Smooth muscle cell (in vitro differentiated cells): Measurements from ENCODE around the gene NFIC. TPM values are rescaled to one million over a fixed set of nuclear protein-coding genes. Genes with fewer than 3 reads are reported as not detected.

Experiments used
- DNase-seq: peaks from one replicate; lab custom pipeline; 2025; ENCODE audit not compliant: unreplicated experiment; lab: John Stamatoyannopoulos, UW
- H2AFZ ChIP-seq: fragments of 200-600 bp; sonication (generic); 2 replicates; pipeline ENCODE4 v1.6.0; 2016; ENCODE audit warnings: antibody characterized with exemption, low read depth, mild to moderate bottlenecking
- H3F3A ChIP-seq: fragments of 200-600 bp; sonication (generic); 2 replicates; pipeline ENCODE4 v1.6.0; 2017; ENCODE audit warnings: antibody characterized with exemption, low read depth
- H3K27ac ChIP-seq: fragments of 200-600 bp; sonication (generic); 2 replicates; pipeline ENCODE4 v1.5.1; 2016; ENCODE audit warnings: low read depth, mild to moderate bottlenecking
- H3K27me3 ChIP-seq: fragments of 200-600 bp; sonication (generic); 2 replicates; pipeline ENCODE4 v1.6.1; 2016; ENCODE audit warnings: low read depth, mild to moderate bottlenecking
- H3K36me3 ChIP-seq: fragments of 200-600 bp; sonication (generic); 2 replicates; pipeline ENCODE4 v1.5.1; 2016; ENCODE audit warnings: low read depth
- H3K4me1 ChIP-seq: fragments of 200-600 bp; sonication (generic); 2 replicates; pipeline ENCODE4 v1.5.1; 2016; ENCODE audit warnings: low read depth
- H3K4me2 ChIP-seq: fragments of 200-600 bp; sonication (generic); 2 replicates; pipeline ENCODE4 v1.6.0; 2016; ENCODE audit warnings: mild to moderate bottlenecking
- H3K4me3 ChIP-seq: fragments of 200-600 bp; sonication (generic); 2 replicates; pipeline ENCODE4 v1.5.1; 2016; ENCODE audit warnings: mild to moderate bottlenecking
- H3K79me2 ChIP-seq: fragments of 200-600 bp; sonication (generic); 2 replicates; pipeline ENCODE4 v1.6.0; 2016; ENCODE audit warnings: low read depth, mild to moderate bottlenecking
- H3K9ac ChIP-seq: fragments of 200-600 bp; sonication (generic); 2 replicates; pipeline ENCODE4 v1.6.0; 2016; ENCODE audit warnings: low read depth
- H3K9me3 ChIP-seq: fragments of 200-600 bp; sonication (generic); replicated peaks from 2 replicates; pipeline ENCODE4 v1.5.1; 2016; ENCODE audit warnings: low read depth
- H4K20me1 ChIP-seq: fragments of 200-600 bp; sonication (generic); 2 replicates; pipeline ENCODE4 v1.6.0; 2016; ENCODE audit warnings: low read depth
- CTCF ChIP-seq: fragments of 200-600 bp; sonication (generic); IDR thresholded peaks from 2 replicates; pipeline ENCODE4 v1.5.1; 2017; ENCODE audit warnings: borderline replicate concordance, mild to moderate bottlenecking, antibody characterized with exemption; ENCODE audit not compliant: insufficient read depth, poor library complexity, severe bottlenecking
- WGBS: methylation state at CpG from one replicate; pipeline ENCODE4 v1.1.7; 2016; ENCODE audit warnings: low lambda C conversion rate; 5-methylcytosine and 5-hydroxymethylcytosine counted together
- polyA plus RNA-seq: library from polyadenylated mRNA; unstranded; fragments of >200 nt; fragmentation: Nextera tagmentation; extraction: Ambion mirVana; gene quantifications from 2 replicates; pipeline ENCODE4 v1.2.1, GENCODE V29; 2016
- total RNA-seq: library from RNA; depleted of rRNA; stranded (reverse); fragments of >200 nt; gene quantifications from 2 replicates; pipeline ENCODE4 v1.2.3, GENCODE V29; 2014

Gene NFIC
- total and polyA plus RNA-seq, 2 experiments from 2014 or later, result 7.9 to 33.2 TPM

DNA sequence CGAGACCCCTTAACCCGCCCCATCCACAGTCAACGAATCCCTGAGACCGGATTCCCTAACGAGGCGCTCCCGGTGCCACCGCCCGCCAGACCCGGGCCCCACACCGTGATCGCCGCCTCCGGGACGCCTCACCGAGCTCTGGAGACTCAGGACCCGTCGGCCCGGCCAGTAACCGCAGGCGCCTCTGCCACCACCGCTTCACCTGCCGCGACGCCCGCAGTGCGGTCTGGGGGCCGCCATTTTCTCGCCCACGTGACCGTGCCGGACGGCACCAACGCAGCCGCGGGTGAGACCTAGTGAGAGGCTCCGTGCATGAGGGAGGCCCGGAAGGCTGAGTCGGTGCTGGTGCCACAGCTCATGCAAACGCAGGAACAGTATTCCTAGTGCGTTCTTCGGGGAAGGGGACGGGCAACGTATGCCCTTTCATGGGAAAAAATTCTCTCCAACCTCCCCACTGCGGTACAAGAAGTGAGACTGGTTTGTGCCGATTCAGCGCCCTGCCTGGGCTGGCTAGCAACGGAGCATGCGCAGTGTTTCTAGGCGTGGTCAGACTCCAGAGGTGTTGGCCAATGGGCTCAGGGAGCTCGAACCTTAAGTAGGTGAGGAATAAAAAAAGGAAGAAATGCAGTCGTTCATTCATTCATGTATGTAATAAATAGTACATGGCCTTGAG, 134.2 kb downstream of the NFIC start, which contains the start of gene DOHH:
DOHH (minus strand) TSS at position 246 of the 673 bp plus-strand sequence. CDS start 3,860 bp downstream, outside the sequence.
- Histone ChIP-seq H3K27ac (peak within 1 kb of the TSS; percentile 92), H3K79me2 (peaks cover 30% of the 10 kb centered on the region), H3K9me3 (no peaks in the 10 kb centered on the region), H3K36me3 (no peaks in the 10 kb centered on the region), H3K4me2 (peak within 1 kb of the TSS; percentile 96), H3K4me3 (peak within 1 kb of the TSS; percentile 70), H3F3A (peaks cover 4% of the 10 kb centered on the region), H4K20me1 (no peaks in the 10 kb centered on the region), H2AFZ (peak within 1 kb of the TSS; percentile 90), H3K9ac (peak within 1 kb of the TSS; percentile 98), H3K27me3 (no peaks in the 10 kb centered on the region), H3K4me1 (peaks cover 9% of the 10 kb centered on the region)
- peak; percentile 92 for DNase-seq
- WGBS, result under 1% methylated on average over 52 of the region's 52 CpGs
- TF ChIP-seq CTCF, result no peak

- no peaks in the 10 kb centered on the region for H4K20me1 ChIP-seq
- peaks cover 4% of the 10 kb centered on the region for H3F3A ChIP-seq
- H3K9me3 ChIP-seq, result no peaks in the 10 kb centered on the region
- no peaks in the 10 kb centered on the region for H3K36me3 ChIP-seq
- 91% methylated on average over 3 of the region's 3 CpGs for WGBS
- no peak for DNase-seq
- no peak overlapping the region for H3K9ac ChIP-seq
- TF ChIP-seq CTCF, result no peak
- peaks cover 9% of the 10 kb centered on the region for H3K4me1 ChIP-seq
- no peak overlapping the region for H3K27ac ChIP-seq
- peaks cover 35% of the 10 kb centered on the region for H3K79me2 ChIP-seq
- no peak overlapping the region for H3K4me3 ChIP-seq
- H3K27me3 ChIP-seq, result no peaks in the 10 kb centered on the region
- H3K4me2 ChIP-seq, result no peak overlapping the region
- H2AFZ ChIP-seq, result no peak overlapping the region
These were observed 135.4 kb downstream of the NFIC start for GRCh38 chr19:3501780-3502179.

- H3K9me3 ChIP-seq, result no peaks in the 10 kb centered on the region
- no peaks in the 10 kb centered on the region for H3K36me3 ChIP-seq
- WGBS, result 88% methylated on average over 13 of the region's 13 CpGs
- peaks cover 9% of the 10 kb centered on the region for H3K4me1 ChIP-seq
- H3K79me2 ChIP-seq, result peaks cover 38% of the 10 kb centered on the region
- no peak overlapping the region for H2AFZ ChIP-seq
- no peak overlapping the region for H3K9ac ChIP-seq
- DNase-seq, result no peak
- H3K4me3 ChIP-seq, result no peak overlapping the region
- H3K4me2 ChIP-seq, result no peak overlapping the region
- no peaks in the 10 kb centered on the region for H3K27me3 ChIP-seq
- TF ChIP-seq CTCF, result no peak
- peaks cover 9% of the 10 kb centered on the region for H4K20me1 ChIP-seq
- peaks cover 4% of the 10 kb centered on the region for H3F3A ChIP-seq
- no peak overlapping the region for H3K27ac ChIP-seq
These were observed 136.7 kb downstream of the NFIC start for GRCh38 chr19:3503036-3503572.

GRCh38 chr19:3504735-3505134, 138.4 kb downstream of the NFIC start:
- no peak overlapping the region for H2AFZ ChIP-seq
- no peak for DNase-seq

More at GRCh38 chr19:3504735-3505134, 138.4 kb downstream of the NFIC start:
- Histone ChIP-seq H3K27me3 (no peaks in the 10 kb centered on the region), H3F3A (peaks cover 4% of the 10 kb centered on the region), H4K20me1 (peaks cover 25% of the 10 kb centered on the region), H3K27ac (peak overlapping the region; percentile 80), H3K4me1 (peaks cover 2% of the 10 kb centered on the region), H3K79me2 (peaks cover 37% of the 10 kb centered on the region), H3K9ac (no peak overlapping the region), H3K9me3 (no peaks in the 10 kb centered on the region), H3K4me2 (no peak overlapping the region), H3K36me3 (no peaks in the 10 kb centered on the region), H3K4me3 (no peak overlapping the region)
- 44% methylated on average over 5 of the region's 5 CpGs for WGBS
- no peak for TF ChIP-seq CTCF
